Stimulated activated CD4-positive, alpha-beta T cell treated with anti-CD3 and anti-CD28 coated beads, Interleukin-1b, Interleukin-23, amount 100 ng/mL, for 48 hours (primary cell): ENCODE data around the gene MARVELD1.

Experiments used
- DNase-seq: peaks from one replicate; pipeline ENCODE4 v3.0.0-alpha.2; 2020

The MARVELD1 gene

GRCh38 chr10:97759158-97759887 lies 45.8 kb downstream of the MARVELD1 start:
- DNase-seq = peak; percentile 28

- no peak for DNase-seq
Observed at GRCh38 chr10:97759946-97760345, 46.4 kb downstream of the MARVELD1 start.

GRCh38 chr10:97760461-97761257 lies 47.1 kb downstream of the MARVELD1 start:
- no peak for DNase-seq

- DNase-seq = no peak
Observed at GRCh38 chr10:97761331-97761865, 47.9 kb downstream of the MARVELD1 start.

- no peak for DNase-seq
Observed at GRCh38 chr10:97762056-97762455, 48.5 kb downstream of the MARVELD1 start.

GRCh38 chr10:97762816-97763215 lies 49.3 kb downstream of the MARVELD1 start:
- DNase-seq = no peak

- no peak for DNase-seq
Observed at GRCh38 chr10:97763411-97763810, 49.9 kb downstream of the MARVELD1 start.

GRCh38 chr10:97763947-97764346 lies 50.4 kb downstream of the MARVELD1 start:
- DNase-seq = no peak

GRCh38 chr10:97764519-97764931 lies 51.0 kb downstream of the MARVELD1 start:
- no peak for DNase-seq

- DNase-seq = no peak
Observed at GRCh38 chr10:97765201-97765600, 51.7 kb downstream of the MARVELD1 start.

GRCh38 chr10:97766106-97766810 lies 52.7 kb downstream of the MARVELD1 start:
- DNase-seq = no peak

GRCh38 chr10:97766996-97767924 lies 53.7 kb downstream of the MARVELD1 start:
- no peak for DNase-seq
